Stomach (tissue), 9 donors: ENCODE data around the gene NR2F1-AS1. TPM values are rescaled to one million over a fixed set of nuclear protein-coding genes. Genes with fewer than 3 reads are reported as not detected.
"Not testable (repeated sequence)": the region's sequence is repeated elsewhere in the genome, so short reads cannot be mapped to it uniquely, and the experiment has no call there.

Source experiments
- DNase-seq, 2 donors: peaks; one replicate each; pipeline versions ENCODE4 v3.0.0 to v3.0.0-alpha.2; 2013 to 2019
- H3K27ac ChIP-seq, 5 donors: fragments of 200-600 bp in 4 of 5; sonication (generic) in 4 of 5; one replicate each; pipeline ENCODE4 v1.5.1; 2013 to 2019; ENCODE audit warnings: mild to moderate bottlenecking in 1 of 5, moderate library complexity in 1 of 5
- H3K27me3 ChIP-seq, 3 donors: fragments of 200-600 bp; sonication (generic); one replicate each; pipeline ENCODE4 v1.5.1; 2017 to 2019; ENCODE audit warnings: mixed run types in 1 of 3
- H3K36me3 ChIP-seq, 4 donors: fragments of 200-600 bp; sonication (generic); 1 replicate in 3 of 4; 2 replicates in 1 of 4; pipeline ENCODE4 v1.5.1; 2016 to 2019
- H3K4me1 ChIP-seq, 4 donors: fragments of 200-600 bp; sonication (generic); one replicate each; pipeline ENCODE4 v1.5.1; 2016 to 2019
- H3K4me3 ChIP-seq, 4 donors: fragments of 200-600 bp; sonication (generic) in 3 of 4; one replicate each; pipeline ENCODE4 v1.5.1; 2016 to 2019; ENCODE audit warnings: mild to moderate bottlenecking in 1 of 4
- H3K9me3 ChIP-seq, 4 donors: fragments of 200-600 bp; sonication (generic); one replicate each; pipeline ENCODE4 v1.5.1; 2016 to 2019
- EP300 ChIP-seq: sonication (generic); formaldehyde crosslinking; IDR thresholded peaks from one replicate; pipeline ENCODE4 v1.6.1; 2017; ENCODE audit warnings: antibody characterized with exemption
- POLR2A ChIP-seq, 4 donors: fragments of 450-650 bp; IDR thresholded peaks; one replicate each; pipeline ENCODE4 v1.6.1; 2016; ENCODE audit warnings: antibody characterized with exemption in 4 of 4, control low read depth in 2 of 4, mild to moderate bottlenecking in 1 of 4, moderate library complexity in 1 of 4
- POLR2AphosphoS5 ChIP-seq, 3 donors: sonication (generic); formaldehyde crosslinking; IDR thresholded peaks; one replicate each; pipeline ENCODE4 v1.6.1; 2016; ENCODE audit warnings: antibody characterized with exemption in 3 of 3
- WGBS, 5 donors: extraction: QIAGEN DNeasy Blood & Tissue Kit in 3 of 5; methylation state at CpG; one replicate each; pipeline versions ENCODE4 v1.1.5 to v1.1.7; 2013 to 2018; 5-methylcytosine and 5-hydroxymethylcytosine counted together
- intact Hi-C: fragments of 100-400 bp; cut with DNase I; formaldehyde crosslinking; loops from one replicate; pipeline ENCODE4 v1.15.1; 2023; ENCODE audit warnings: low total_unique reads
- polyA plus RNA-seq, 3 donors: library from polyadenylated mRNA; stranded (reverse); fragments of 200-250 nt; gene quantifications; one replicate each; pipeline ENCODE4 v1.2.3, GENCODE V29; 2013
- total RNA-seq, 5 donors: library from RNA; depleted of rRNA; stranded (reverse); fragments of >200 nt; gene quantifications; one replicate each; pipeline versions ENCODE4 v1.1.0 to v1.2.3, GENCODE V29; 2014 to 2016
- TF ChIP-seq, protein P1 (sequence below), 7 experiments: fragments of 450-650 bp in 4 of 7; fragments of 200-600 bp in 3 of 7; sonication (generic) in 3 of 7; IDR thresholded peaks; one replicate each; pipeline ENCODE4 v1.5.1; 2016 to 2019; ENCODE audit warnings: antibody characterized with exemption in 7 of 7, control low read depth in 2 of 7, mild to moderate bottlenecking in 1 of 7
- donor health status: healthy with polysubstance abuse.
- donor health status: Bipolar disorder and iron deficiency.
- donor health status: healthy.

NR2F1-AS1 gene
- total and polyA plus RNA-seq, 8 donors, result 4.3 to 40.8 (median 14.2) TPM

DNA sequence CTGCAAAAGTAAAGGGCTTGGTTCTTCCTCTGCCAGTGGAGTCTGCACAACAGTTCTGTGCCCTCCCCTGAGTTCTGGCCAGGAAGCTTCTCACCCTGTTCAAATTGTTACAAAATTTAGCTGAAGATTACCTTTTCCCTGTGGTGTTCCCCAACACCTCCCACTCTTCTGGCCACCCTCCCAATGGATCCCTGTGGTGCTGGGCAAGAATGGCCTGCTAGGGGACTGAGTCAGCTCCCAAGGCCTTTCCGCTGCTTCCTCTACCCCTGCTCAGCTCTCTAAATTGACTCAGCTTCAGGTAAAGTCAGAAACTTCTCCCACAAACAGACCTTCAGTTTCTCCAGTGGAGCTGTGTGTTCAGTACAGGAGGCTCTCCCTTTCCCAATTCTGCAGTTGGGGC is 186.0 kb downstream of the NR2F1-AS1 start:
- TF ChIP-seq, protein P1, sequence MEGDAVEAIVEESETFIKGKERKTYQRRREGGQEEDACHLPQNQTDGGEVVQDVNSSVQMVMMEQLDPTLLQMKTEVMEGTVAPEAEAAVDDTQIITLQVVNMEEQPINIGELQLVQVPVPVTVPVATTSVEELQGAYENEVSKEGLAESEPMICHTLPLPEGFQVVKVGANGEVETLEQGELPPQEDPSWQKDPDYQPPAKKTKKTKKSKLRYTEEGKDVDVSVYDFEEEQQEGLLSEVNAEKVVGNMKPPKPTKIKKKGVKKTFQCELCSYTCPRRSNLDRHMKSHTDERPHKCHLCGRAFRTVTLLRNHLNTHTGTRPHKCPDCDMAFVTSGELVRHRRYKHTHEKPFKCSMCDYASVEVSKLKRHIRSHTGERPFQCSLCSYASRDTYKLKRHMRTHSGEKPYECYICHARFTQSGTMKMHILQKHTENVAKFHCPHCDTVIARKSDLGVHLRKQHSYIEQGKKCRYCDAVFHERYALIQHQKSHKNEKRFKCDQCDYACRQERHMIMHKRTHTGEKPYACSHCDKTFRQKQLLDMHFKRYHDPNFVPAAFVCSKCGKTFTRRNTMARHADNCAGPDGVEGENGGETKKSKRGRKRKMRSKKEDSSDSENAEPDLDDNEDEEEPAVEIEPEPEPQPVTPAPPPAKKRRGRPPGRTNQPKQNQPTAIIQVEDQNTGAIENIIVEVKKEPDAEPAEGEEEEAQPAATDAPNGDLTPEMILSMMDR (IDR thresholded peaks at IDR 0.05), result no peak
- TF ChIP-seq POLR2A (IDR thresholded peaks at IDR 0.05), result no peak
- no peak for TF ChIP-seq EP300
- TF ChIP-seq POLR2AphosphoS5 (IDR thresholded peaks at IDR 0.05), result no peak
- no peaks in the 10 kb centered on the region for H3K9me3 ChIP-seq
- H3K4me1 ChIP-seq, result no peaks in the 10 kb centered on the region
- DNase-seq, result no peak
- intact Hi-C loops, result no loop called here
- no peak overlapping the region for H3K4me3 ChIP-seq
- 69 to 100% (median 100%) methylated on average over 1 of the region's 1 CpG for WGBS, 5 donors
- no peak overlapping the region for H3K27ac ChIP-seq
- no peaks in the 10 kb centered on the region for H3K27me3 ChIP-seq
- no peaks in the 10 kb centered on the region for H3K36me3 ChIP-seq

DNA sequence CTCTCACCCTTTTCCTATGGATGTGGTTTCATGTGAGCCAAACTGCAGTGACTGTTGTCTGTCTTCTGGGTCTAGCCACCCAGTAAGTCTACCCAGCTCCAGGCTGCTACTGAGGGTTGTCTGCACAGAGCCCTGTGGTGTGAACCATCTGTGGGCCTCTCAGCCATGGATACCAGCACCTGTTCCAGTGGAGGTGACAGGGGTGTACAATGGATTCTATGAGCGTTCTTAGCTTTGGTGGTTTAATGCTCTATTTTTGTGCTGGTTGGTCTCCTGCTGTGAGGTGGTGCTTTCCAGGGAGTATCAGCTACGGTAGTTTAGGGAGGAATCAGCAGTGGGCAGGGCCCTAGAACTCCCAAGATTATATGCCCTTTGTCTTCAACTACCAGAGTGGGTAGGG is 186.7 kb downstream of the NR2F1-AS1 start:
- Histone ChIP-seq H3K4me3 (no peak overlapping the region), H3K4me1 (no peaks in the 10 kb centered on the region), H3K9me3 (no peaks in the 10 kb centered on the region), H3K36me3 (no peaks in the 10 kb centered on the region), H3K27me3 (no peaks in the 10 kb centered on the region), H3K27ac (no peak overlapping the region)
- intact Hi-C loops, result no loop called here
- TF ChIP-seq POLR2A (IDR thresholded peaks at IDR 0.05) (no peak), POLR2AphosphoS5 (IDR thresholded peaks at IDR 0.05) (no peak), EP300 (no peak)
- TF ChIP-seq, protein P1 (IDR thresholded peaks at IDR 0.05), result no peak
- no peak for DNase-seq
- 80 to 88% (median 85%) methylated on average over 2 of the region's 2 CpGs for WGBS, 5 donors

DNA sequence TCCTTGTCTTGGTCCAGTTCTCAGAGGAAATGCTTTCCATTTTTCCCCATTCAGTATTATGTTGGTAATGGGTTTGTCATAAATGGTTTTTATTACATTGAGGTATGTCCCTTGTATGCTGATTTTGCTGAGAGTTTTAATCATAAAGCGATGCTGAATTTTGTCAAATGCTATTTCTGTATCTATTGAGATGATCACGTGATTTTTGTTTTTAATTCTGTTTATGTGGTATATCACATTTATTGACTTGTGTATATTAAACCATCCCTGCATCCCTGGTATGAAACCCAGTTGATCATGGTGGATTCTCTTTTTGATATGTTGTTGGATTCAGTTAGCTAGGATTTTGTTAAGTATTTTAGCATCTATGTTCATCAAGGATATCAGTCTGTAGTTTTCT is 189.8 kb downstream of the NR2F1-AS1 start:
- H3K36me3 ChIP-seq, DNase-seq, H3K9me3 ChIP-seq, intact Hi-C loops, H3K4me1 ChIP-seq, H3K27me3 ChIP-seq, H3K4me3 ChIP-seq, H3K27ac ChIP-seq: not testable (repeated sequence)
- WGBS, 5 donors, result 87 to 94% (median 93%) methylated on average over 2 of the region's 2 CpGs

DNA sequence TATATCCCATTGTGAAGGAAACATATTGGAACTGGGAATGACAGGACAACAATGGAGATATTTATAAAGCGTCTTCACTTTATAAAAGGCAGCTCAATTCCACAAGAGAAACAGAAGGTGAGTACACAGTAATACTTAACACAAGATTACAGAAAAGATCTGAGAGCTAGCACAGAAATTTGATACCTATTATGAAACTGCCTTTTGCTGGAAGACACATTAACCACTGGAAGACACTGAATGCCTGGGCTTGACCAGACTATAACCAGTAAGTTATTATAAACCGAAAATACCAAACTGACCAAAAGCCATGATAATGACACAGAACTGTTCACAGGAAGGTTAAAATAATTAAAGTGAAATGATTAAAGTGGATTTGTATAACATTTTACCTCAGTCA is 195.4 kb downstream of the NR2F1-AS1 start:
- DNase-seq, result no peak
- WGBS, 5 donors, result 58 to 78% (median 64%) methylated on average over 2 of the region's 2 CpGs
- no peak for TF ChIP-seq POLR2AphosphoS5 (IDR thresholded peaks at IDR 0.05)
- no peak for TF ChIP-seq EP300
- TF ChIP-seq, protein P1 (IDR thresholded peaks at IDR 0.05), result no peak
- TF ChIP-seq POLR2A (IDR thresholded peaks at IDR 0.05), result no peak
- intact Hi-C loops, result no loop called here
- Histone ChIP-seq H3K4me3 (no peak overlapping the region), H3K27ac (no peak overlapping the region), H3K36me3 (no peaks in the 10 kb centered on the region), H3K27me3 (no peaks in the 10 kb centered on the region), H3K9me3 (no peaks in the 10 kb centered on the region), H3K4me1 (no peaks in the 10 kb centered on the region)

DNA sequence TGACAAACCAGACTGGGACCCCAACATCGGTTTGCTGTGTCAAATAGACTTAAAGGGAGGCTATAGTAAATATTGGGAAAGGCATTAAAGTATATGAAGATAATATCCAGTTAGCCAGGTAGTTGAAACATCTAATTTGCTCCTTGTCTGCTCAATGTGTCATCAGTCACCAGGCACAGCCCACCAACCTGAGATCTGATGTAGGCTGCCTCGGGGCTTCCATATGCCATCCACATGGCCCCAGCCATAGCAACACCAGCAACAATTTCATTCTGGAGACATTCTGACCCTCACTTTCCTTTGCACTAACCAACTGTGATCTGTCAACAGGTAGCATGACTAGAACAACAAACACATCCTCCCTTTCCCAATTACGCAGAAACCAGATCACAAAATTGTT is 196.0 kb downstream of the NR2F1-AS1 start:
- no peak for DNase-seq
- Histone ChIP-seq H3K27me3 (no peaks in the 10 kb centered on the region), H3K27ac (no peak overlapping the region), H3K36me3 (no peaks in the 10 kb centered on the region), H3K4me3 (no peak overlapping the region), H3K9me3 (no peaks in the 10 kb centered on the region), H3K4me1 (no peaks in the 10 kb centered on the region)
- no peak for TF ChIP-seq POLR2AphosphoS5 (IDR thresholded peaks at IDR 0.05)
- TF ChIP-seq EP300, result no peak
- TF ChIP-seq, protein P1 (IDR thresholded peaks at IDR 0.05), result no peak
- TF ChIP-seq POLR2A (IDR thresholded peaks at IDR 0.05), result no peak
- intact Hi-C loops, result no loop called here
- 84 to 90% (median 88%) methylated on average over 3 of the region's 3 CpGs for WGBS, 5 donors
